ENCODE data around the gene RNASEH2B.

RNASEH2B gene

GRCh38 chr13:50991579-50992521 lies 82.3 kb downstream of the RNASEH2B start:
- H3K27ac ChIP-seq, result no peak overlapping the region
- TF ChIP-seq CTCF (IDR thresholded peaks at IDR 0.05) (no peak), ZFX (IDR thresholded peaks at IDR 0.05; ENCODE audit: borderline replicate concordance) (no peak)

GRCh38 chr13:50993371-50993770 lies 83.8 kb downstream of the RNASEH2B start:
- H3K27ac ChIP-seq, result no peak overlapping the region
- TF ChIP-seq ZFX (IDR thresholded peaks at IDR 0.05; ENCODE audit: borderline replicate concordance) (no peak), CTCF (IDR thresholded peaks at IDR 0.05) (no peak)

GRCh38 chr13:50993934-50994333 lies 84.3 kb downstream of the RNASEH2B start:
- TF ChIP-seq CTCF (IDR thresholded peaks at IDR 0.05) (no peak), ZFX (IDR thresholded peaks at IDR 0.05; ENCODE audit: borderline replicate concordance) (no peak)
- no peak overlapping the region for H3K27ac ChIP-seq

GRCh38 chr13:50994651-50995050 lies 85.1 kb downstream of the RNASEH2B start:
- no peak for TF ChIP-seq CTCF (IDR thresholded peaks at IDR 0.05)
- no peak for TF ChIP-seq ZFX (IDR thresholded peaks at IDR 0.05; ENCODE audit: borderline replicate concordance)
- H3K27ac ChIP-seq, result no peak overlapping the region

- H3K27ac ChIP-seq, result no peak overlapping the region
- TF ChIP-seq CTCF (IDR thresholded peaks at IDR 0.05) (no peak), ZFX (IDR thresholded peaks at IDR 0.05; ENCODE audit: borderline replicate concordance) (no peak)
Measured at GRCh38 chr13:50995854-50996253, 86.3 kb downstream of the RNASEH2B start.

GRCh38 chr13:50998326-50998725 lies 88.7 kb downstream of the RNASEH2B start:
- no peak for TF ChIP-seq CTCF (IDR thresholded peaks at IDR 0.05)
- TF ChIP-seq ZFX (IDR thresholded peaks at IDR 0.05; ENCODE audit: borderline replicate concordance), result no peak

GRCh38 chr13:50999641-51000040 lies 90.0 kb downstream of the RNASEH2B start:
- TF ChIP-seq ZFX (IDR thresholded peaks at IDR 0.05; ENCODE audit: borderline replicate concordance), result no peak
- TF ChIP-seq CTCF (IDR thresholded peaks at IDR 0.05), result no peak

More at GRCh38 chr13:50998326-50998725, 88.7 kb downstream of the RNASEH2B start:
- no peak overlapping the region for H3K27ac ChIP-seq

More at GRCh38 chr13:50999641-51000040, 90.0 kb downstream of the RNASEH2B start:
- no peak overlapping the region for H3K27ac ChIP-seq
